Progenitor cell of endocrine pancreas (in vitro differentiated cells): Measurements from ENCODE around the gene DNAAF6. TPM values are rescaled to one million over a fixed set of nuclear protein-coding genes. Genes with fewer than 3 reads are reported as not detected.

Experiments
- DNase-seq: peaks from one replicate; pipeline ENCODE4 v3.0.0; 2021; ENCODE audit warnings: low spot score; ENCODE audit not compliant: unreplicated experiment
- H3K27ac Mint-ChIP-seq: 2 replicates; pipeline ENCODE4 v1.8.0; 2021; ENCODE audit warnings: mild to moderate bottlenecking, moderate library complexity, mixed read lengths
- H3K27me3 Mint-ChIP-seq: 2 replicates; pipeline ENCODE4 v1.8.0; 2021; ENCODE audit warnings: mixed read lengths
- H3K36me3 Mint-ChIP-seq: 2 replicates; pipeline ENCODE4 v1.8.0; 2022; ENCODE audit warnings: mixed read lengths; ENCODE audit not compliant: insufficient read depth
- H3K4me1 Mint-ChIP-seq: 2 replicates; pipeline ENCODE4 v1.8.0; 2021; ENCODE audit warnings: low read depth, mixed read lengths
- H3K4me3 Mint-ChIP-seq: 2 replicates; pipeline ENCODE4 v1.8.0; 2021; ENCODE audit warnings: low read depth, mild to moderate bottlenecking, moderate library complexity, mixed read lengths
- H3K9me3 Mint-ChIP-seq: 2 replicates; pipeline ENCODE4 v1.8.0; 2021; ENCODE audit warnings: low read depth, mixed read lengths
- CTCF ChIP-seq: fragments of 200-600 bp; sonication (generic); IDR thresholded peaks from one replicate; pipeline ENCODE4 v1.5.0; 2021; ENCODE audit warnings: antibody characterized with exemption, mild to moderate bottlenecking; ENCODE audit not compliant: unreplicated experiment
- total RNA-seq: library from RNA; stranded (reverse); gene quantifications from 2 replicates; pipeline ENCODE4 v1.2.1, GENCODE V29; 2021

DNAAF6 gene
- total RNA-seq, 1 donor from 2014 or later = not detected

- Mint-ChIP-seq H3K4me1 (no peaks in the 10 kb centered on the region), H3K27me3 (no peaks in the 10 kb centered on the region), H3K9me3 (peaks cover 35% of the 10 kb centered on the region), H3K27ac (no peak overlapping the region), H3K36me3 (no peaks in the 10 kb centered on the region), H3K4me3 (no peak overlapping the region)
- DNase-seq = no peak
- no peak for TF ChIP-seq CTCF
These were observed 86.6 kb downstream of the DNAAF6 start for GRCh38 chrX:107293056-107293455.

Other genes starting within 250 kb of the DNAAF6 start
- 15.8 and 17.0 TPM in 2 replicates for gene MORC4, start 206.4 kb upstream of the DNAAF6 start, total RNA-seq
- gene RBM41, start 87.8 kb upstream of the DNAAF6 start, total RNA-seq = 30.1 and 31.4 TPM in 2 replicates
- gene NUP62CL, start 178 bp upstream of the DNAAF6 start, total RNA-seq = 16.0 and 16.4 TPM in 2 replicates
- 0.53 and 0.74 TPM in 2 replicates for gene FRMPD3, start 243.0 kb downstream of the DNAAF6 start, total RNA-seq